Measurements from ENCODE around the gene OTUB1.
"Not testable (repeated sequence)": the region's sequence is repeated elsewhere in the genome, so short reads cannot be mapped to it uniquely, and the experiment has no call there.

Gene OTUB1, protein sequence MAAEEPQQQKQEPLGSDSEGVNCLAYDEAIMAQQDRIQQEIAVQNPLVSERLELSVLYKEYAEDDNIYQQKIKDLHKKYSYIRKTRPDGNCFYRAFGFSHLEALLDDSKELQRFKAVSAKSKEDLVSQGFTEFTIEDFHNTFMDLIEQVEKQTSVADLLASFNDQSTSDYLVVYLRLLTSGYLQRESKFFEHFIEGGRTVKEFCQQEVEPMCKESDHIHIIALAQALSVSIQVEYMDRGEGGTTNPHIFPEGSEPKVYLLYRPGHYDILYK
- total RNA-seq = 54.2 to 98.8 (median 70.8) reads per million in 3 experiments

DNA sequence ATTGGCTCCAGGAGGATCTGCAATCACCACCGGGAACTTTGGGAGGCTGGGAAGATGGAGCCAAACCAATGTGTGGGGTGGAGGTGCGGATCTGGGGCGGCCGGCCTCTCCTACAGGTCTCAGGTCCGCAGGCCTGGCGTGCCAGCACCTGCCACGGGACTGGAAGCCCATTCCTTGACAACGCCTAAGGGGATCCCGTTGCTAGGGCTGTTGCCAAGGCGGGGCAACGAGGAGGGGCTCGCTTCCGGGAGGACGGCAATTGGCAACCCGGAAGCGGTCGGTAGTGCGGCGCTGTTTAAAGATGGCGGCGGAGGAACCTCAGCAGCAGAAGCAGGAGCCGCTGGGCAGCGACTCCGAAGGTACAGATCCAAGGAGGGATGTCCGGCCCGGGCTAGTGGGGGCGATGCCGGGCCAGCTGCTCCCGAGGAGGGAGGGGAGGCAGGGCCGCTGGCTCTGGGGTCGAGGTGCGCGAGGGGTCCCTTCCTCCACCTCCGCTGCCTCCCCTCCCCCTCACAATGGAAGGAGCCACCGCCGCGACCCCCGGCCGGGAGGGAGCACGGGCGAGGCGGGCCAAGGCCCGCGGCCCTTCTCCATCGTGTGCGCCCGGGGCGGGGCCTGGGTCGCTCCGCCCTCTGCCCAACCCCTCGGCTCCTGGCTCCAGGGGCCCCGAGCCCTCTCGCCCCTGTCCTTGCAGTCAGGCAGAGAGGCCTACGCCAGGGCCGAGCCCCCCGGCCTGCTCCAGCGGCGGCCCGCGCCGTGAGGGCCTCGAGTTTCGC lies at the start of gene OTUB1:
TSS of gene OTUB1 (plus strand) at position 283 of the 776 bp plus-strand sequence. CDS start at position 302, 19 bp downstream.
- DNase-seq = peak; percentile 84

GRCh38 chr11:63937713-63938478 lies 48.3 kb upstream of the OTUB1 start:
- no peak for DNase-seq

DNA sequence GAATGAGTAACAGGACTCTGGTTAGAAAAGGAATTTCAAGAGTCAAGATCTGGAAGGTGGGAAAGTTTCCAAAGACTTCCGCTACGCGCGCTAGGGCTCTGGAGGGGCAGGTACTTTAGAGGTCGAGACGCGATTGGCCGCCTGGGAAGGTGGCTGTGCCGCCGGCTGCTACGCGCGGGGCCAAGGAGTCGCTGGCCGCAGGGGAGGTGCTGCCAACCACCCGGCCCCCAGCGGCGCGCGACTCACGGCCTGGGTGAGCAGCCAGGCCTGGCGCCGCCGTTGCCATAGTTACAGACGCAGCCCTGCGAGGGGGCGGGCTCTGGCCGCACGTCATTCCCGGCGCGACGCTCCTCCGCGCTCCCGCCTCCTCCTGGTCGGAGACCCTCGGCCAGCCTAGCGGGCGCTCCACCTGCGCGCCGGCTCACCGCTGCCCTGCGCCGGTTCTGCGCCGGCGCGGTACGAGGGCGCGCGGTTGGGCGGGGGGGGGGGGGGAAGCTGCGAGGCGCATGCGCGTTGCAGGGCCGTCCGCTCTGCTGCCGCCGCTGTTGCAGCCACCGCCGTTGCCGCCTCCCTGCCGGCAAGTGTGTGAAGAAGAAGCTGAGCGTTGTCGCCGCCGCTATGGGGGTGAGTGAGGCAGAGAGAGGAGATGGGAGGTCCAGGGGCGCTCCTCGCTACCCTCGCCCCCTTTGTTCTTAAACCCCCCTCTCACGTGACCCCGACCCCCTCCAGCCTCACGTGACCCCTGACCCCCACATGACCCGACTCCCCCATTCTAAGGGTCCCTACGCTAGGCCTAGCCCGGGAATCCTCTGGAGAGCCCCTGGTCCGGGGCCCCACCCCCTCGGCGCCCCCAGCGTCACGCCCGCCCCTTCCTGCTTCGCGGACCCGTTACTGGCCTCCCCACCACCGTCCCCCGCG lies 47.5 kb upstream of the OTUB1 start, which contains the start of gene NAA40:
TSS of gene NAA40 (plus strand) at position 524 of the 918 bp plus-strand sequence. CDS start at position 619, 95 bp downstream.
- peak; percentile 89 for DNase-seq

DNA sequence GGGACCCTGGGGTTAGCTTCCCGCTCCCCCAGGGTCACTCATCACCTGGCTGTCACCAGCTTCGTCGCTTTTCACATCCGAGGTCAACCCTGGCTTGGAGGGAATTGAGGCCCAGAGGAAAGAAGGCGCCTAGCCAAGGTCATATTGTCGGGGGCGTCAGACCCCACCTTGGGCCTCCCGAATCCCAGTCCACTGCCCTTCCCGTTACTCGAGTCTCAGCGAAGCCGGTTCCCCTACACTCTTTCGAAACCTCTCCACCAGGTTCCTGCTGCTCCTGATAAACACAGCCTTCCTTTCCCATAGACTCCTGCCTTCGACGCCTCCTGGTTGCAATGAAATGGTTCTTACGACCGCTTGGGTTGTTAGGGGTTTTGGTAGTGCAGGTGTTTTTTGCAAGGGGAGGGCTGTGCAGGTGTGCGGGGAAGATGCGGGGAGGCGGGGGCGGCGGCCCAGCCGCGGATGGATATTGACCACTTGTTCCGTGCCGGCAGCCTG lies 46.8 kb upstream of the OTUB1 start:
- no peak for DNase-seq

DNA sequence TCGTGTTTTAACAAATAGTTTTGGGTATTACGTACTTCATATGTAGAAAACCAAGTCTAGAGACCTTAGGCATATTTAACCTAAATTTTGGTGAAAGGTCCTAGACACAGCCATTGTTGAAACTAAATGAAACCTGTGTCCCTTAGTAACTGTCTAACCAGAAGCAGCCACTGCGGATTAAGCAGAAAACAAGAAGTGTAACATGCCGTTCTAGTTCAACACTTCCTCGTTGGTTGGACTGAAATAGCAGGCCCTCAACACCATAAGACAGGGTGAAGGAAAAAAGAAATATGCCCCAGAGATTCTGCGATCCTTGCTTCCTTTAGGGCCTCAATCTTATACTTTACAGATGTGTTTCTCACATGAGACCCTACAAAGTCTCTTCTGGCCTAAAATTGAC lies 45.5 kb upstream of the OTUB1 start:
- no peak for DNase-seq

DNA sequence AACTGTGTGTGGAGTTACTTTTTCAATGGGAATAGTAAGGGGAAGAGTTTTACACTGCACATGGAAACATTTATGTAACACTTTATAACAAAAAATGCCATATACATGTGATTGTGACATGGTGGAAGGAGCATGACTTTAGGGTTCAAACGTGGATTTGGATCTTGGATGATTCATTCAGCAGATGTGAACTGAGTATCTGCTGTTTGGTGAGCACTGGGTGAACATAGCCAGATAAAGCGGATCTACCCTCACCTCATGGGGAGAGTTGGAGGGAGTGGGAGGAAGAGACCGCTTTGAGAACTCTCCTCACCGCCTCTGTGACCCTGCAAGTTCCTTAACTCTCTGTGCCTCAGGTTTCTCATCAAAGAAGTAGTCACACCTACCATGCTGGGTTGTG lies 44.3 kb upstream of the OTUB1 start:
- no peak for DNase-seq

- DNase-seq = no peak
Observed at GRCh38 chr11:63942803-63943202, 43.4 kb upstream of the OTUB1 start.

GRCh38 chr11:63944987-63945386 lies 41.3 kb upstream of the OTUB1 start:
- DNase-seq = no peak

GRCh38 chr11:63945477-63946163 lies 40.6 kb upstream of the OTUB1 start:
- peak; percentile 37 for DNase-seq

DNA sequence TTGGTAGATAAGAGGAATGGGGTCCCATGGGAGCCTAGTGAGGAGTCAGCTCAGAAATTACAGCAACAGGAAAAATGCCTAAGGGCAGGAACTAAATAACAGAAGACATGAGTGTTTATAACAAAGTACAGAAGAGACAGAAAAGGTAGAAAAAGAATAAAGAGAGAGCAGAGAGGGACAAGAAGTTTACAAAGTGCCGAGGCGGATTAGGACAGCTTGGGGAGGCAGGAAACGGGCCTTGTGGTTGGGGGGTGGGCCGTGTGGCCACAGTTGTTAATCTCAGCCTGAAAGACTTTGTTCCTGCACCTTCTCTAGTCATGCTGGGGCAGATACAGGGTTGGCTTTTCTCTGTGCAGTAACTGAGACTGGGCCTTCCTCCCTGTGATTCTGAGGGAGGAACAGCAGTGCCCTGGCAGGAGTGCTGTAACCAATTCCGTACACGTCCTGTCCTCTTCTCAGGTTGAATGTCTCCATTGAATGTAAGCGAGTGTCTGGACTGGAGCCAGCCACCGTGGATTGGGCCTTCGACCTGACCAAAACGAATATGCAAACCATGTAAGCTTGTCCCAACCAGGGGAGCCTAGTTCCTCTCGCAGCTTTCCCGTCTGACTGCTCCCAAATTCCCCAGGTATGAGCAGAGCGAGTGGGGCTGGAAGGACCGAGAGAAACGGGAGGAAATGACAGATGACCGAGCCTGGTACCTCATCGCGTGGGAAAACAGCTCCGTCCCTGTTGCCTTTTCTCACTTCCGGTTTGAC lies 34.3 kb upstream of the OTUB1 start:
- peak; percentile 15 for DNase-seq

DNA sequence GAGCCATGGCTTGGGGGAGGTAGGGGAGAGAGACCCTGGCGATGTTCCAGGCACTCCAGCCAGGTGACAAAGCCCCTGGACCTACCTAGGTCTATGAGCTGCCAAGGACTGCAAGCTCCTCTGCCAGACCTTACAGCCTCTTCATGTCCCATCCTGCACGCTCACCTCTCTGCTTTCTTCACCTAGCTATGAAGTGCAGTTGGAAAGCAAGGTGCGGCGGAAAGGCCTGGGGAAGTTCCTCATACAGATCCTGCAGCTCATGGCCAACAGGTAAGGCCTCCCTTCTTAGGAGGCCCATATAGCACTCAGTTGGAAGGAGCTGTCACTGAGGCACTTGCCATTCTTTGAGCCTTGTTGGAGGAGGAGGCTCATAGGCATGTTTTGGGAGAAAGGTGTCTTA lies 33.7 kb upstream of the OTUB1 start:
- no peak for DNase-seq

GRCh38 chr11:63958008-63958407 lies 28.2 kb upstream of the OTUB1 start:
- DNase-seq = no peak

DNA sequence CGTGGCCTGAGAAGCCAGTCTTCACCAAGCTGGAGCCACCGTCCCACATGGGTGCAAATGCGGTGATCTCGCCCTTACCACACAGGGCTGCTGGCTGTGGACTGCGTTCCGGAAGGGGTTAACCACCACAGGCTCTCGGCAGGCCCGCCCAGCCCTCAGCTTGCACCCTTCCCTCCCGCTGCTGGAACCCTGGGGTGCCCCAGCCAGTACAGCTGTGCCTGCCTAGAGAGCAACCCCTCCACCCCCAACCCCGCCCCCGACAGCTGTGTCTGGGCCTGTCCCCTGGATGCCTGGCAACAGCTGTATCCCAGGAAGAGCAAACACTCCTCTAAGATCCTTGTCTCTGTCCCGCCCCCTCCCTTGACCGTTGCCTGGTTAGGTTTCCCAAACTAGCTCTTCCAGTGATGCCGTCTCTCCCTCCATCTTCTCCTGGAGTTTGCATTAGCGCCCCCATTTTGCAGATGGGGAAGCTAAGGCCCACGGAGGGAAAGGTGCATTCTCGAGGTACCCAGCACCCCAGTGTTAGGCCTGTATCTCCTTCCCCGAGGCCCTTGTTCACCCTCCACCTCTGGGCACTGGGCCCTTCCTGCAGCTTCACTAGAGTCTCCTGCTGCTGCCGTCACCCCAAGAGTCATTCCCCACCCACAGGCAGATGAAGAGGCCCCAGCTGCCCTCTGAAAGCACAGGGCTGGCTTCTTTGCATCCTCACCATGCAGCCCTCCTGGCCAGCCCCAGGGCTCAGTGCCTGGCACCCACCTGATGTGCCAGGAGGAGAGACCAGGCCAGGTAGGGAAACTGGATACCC lies 24.4 kb upstream of the OTUB1 start:
- no peak for DNase-seq

GRCh38 chr11:63963895-63964294 lies 22.3 kb upstream of the OTUB1 start:
- not testable (repeated sequence) for DNase-seq

DNA sequence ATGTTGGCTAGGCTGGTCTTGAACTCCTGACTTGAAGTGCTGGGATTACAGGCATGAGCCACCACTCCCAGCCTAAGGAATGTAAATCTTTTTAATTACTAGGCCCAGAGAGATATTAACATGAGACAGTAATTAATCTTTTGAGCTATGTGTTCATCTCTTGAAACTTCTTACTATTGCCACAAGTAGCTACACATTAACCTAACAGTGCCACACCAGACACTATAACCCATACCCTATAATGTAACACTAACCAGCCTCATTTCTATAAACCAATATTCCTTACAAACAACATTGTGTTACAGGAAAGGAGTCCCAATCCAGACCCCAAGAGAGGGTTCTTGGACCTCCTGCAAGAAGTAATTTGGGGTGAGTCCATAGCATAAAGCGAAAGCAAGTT lies 19.8 kb upstream of the OTUB1 start:
- no peak for DNase-seq

DNA sequence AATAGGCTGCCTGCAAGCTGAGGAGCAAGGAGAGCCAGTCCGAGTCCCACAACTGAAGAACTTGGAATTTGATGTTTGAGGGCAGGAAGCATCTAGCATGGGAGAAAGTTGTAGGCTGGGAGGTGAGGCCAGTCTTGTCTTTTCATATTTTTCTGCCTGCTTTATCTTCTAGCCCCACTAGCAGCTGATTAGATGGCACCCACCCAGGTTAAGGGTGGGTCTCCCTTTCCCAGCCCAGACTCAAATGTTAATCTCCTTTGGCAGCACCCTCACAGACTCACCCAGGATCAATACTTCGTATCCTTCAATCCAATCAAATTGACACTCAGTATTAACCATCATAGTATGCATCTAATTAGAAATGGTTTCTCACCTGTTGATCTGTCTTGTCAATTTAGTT lies 16.8 kb upstream of the OTUB1 start:
- DNase-seq = no peak

GRCh38 chr11:63970902-63971301 lies 15.3 kb upstream of the OTUB1 start:
- no peak for DNase-seq

GRCh38 chr11:63973912-63974258 lies 12.4 kb upstream of the OTUB1 start:
- DNase-seq = not testable (repeated sequence)

- DNase-seq = peak; percentile 97
Observed at GRCh38 chr11:63974259-63975143, 11.7 kb upstream of the OTUB1 start, which contains the start of gene COX8A. Gene COX8A (plus strand): TSS chr11:63974620. CDS start chr11:63974681, 61 bp downstream.

Measured in central memory CD4-positive, alpha-beta T cell (primary cell).